Muscle layer of colon (tissue), 2 donors: ENCODE results near the gene TTPAL.

Experiments used
- H3K27ac ChIP-seq: one replicate; pipeline ENCODE4 v1.7.0; 2013; ENCODE audit warnings: low read depth, mild to moderate bottlenecking, low read length, moderate library complexity
- H3K27me3 ChIP-seq, 2 donors: one replicate each; pipeline ENCODE4 v1.7.0; 2013; ENCODE audit warnings: low read length in 2 of 2, mild to moderate bottlenecking in 2 of 2; ENCODE audit not compliant: insufficient read depth in 2 of 2, control insufficient read depth in 1 of 2
- H3K36me3 ChIP-seq: one replicate; pipeline ENCODE4 v1.7.0; 2013; ENCODE audit warnings: mild to moderate bottlenecking, low read length; ENCODE audit not compliant: insufficient read depth
- H3K4me1 ChIP-seq: one replicate; pipeline ENCODE4 v1.7.0; 2013; ENCODE audit warnings: mild to moderate bottlenecking, low read length; ENCODE audit not compliant: insufficient read depth
- H3K4me3 ChIP-seq, 2 donors: one replicate each; pipeline ENCODE4 v1.7.0; 2013; ENCODE audit warnings: low read length in 2 of 2, low read depth in 1 of 2, mild to moderate bottlenecking in 1 of 2, moderate library complexity in 1 of 2
- H3K9ac ChIP-seq: one replicate; pipeline ENCODE4 v1.7.0; 2013; ENCODE audit warnings: low read length
- H3K9me3 ChIP-seq: one replicate; pipeline ENCODE4 v1.7.0; 2013; ENCODE audit warnings: mild to moderate bottlenecking, low read length
- donor health status: abdominal sarcoma.
- donor health status: Adenocarcinoma of cecum.

Gene TTPAL

DNA sequence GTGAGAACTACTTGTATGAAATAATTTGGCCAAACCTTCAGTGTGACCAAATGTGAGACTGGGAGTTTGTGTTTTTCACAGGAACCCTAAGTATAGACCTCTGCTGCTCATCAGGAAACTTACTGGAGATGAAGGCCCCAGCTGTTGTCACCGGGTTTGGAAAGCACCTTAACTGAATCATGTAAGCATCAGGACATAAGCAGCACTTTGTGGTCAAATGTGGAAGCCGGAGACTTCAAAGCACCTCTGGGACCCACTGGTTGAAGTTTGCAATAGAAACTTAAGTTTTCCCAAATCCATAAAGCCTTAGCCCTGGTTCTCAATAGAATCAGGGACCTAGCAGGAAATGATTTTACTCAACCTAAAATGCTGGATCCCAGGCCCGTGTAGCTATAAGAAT, 14.3 kb downstream of the TTPAL start:
- no peak overlapping the region for H3K4me3 ChIP-seq
- no peak overlapping the region for H3K27ac ChIP-seq
- peaks cover 54% of the 10 kb centered on the region for H3K36me3 ChIP-seq
- H3K27me3 ChIP-seq: no peaks in the 10 kb centered on the region
- no peaks in the 10 kb centered on the region for H3K4me1 ChIP-seq
- no peaks in the 10 kb centered on the region for H3K9me3 ChIP-seq
- H3K9ac ChIP-seq: no peak overlapping the region

DNA sequence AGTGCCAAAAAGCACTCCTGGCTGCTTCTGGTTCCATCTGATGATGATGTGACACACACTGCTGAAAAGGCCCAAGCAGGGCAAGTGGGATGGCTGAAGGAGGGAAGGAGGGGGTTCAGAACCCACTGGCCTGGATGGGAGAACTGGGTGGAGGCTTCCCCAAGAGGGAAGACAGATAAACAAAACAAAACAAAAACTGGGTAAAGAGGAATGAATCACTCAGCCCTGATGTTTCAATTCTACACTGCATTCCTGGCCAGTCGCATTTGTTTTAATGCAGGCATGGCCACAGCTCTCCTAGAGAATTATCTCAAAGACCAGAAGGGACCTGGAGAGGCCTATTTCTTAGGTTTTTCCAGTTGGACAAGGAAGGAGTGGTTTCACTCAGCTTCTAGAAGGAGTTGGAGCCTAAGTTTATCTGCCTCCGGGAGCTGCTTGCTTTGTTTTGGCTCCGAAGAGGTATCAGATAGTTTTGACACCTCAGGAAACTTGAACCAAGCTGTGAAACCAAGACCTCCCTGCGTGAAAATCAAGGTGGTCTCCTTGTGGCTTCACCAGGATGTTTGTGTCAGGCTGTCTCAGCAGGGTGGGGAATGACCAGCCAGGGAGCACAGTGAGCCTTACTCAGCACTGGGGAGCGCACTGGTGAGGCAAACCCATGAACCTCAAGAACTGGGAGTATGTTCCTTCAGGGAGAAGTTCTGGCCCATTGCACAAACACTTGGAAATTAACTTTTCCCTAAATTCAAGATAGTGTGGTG, 16.1 kb downstream of the TTPAL start:
- Histone ChIP-seq H3K36me3 (peaks cover 64% of the 10 kb centered on the region), H3K4me3 (no peak overlapping the region), H3K4me1 (no peaks in the 10 kb centered on the region), H3K27me3 (no peaks in the 10 kb centered on the region), H3K27ac (no peak overlapping the region), H3K9ac (no peak overlapping the region), H3K9me3 (no peaks in the 10 kb centered on the region)

DNA sequence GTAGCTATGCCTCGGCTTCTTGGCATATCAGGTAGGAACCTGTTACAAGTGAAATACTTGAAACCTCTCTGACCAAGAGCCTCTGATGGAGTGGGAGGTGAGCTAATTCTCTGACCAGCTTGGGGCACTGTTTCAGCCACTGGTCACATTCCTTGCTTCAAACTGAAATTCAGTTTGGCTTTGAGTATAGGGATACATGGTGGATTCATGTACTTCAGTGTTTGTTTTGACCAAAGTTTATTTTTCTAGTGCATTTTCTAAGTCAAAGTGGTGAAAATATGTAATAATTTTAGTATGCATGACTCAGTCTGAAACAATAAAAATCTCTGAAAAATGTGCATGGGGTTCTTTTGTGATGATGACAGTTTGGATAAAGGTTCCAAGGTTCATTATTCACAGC, 18.6 kb downstream of the TTPAL start:
- H3K27ac ChIP-seq: no peak overlapping the region

DNA sequence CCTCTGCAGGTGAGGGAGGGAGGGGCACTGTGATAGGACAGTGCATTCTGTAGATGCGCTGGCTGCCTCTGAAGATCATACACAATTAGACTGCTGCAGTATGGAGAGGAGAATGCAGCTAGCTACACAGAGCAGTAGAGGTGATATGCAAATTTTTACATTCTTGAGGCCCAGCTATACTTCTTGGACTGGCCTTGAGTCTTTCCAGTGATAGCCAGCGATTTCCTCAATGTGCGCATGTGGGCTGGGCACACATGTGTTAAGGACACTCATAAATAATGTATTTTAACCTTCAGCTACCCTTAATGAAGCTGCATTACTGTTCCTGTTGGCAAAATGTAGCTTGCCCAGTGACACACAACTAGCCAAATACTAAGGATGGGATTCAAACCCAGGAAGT, 19.0 kb downstream of the TTPAL start:
- Histone ChIP-seq H3K27ac (no peak overlapping the region), H3K4me3 (no peak overlapping the region), H3K9me3 (no peaks in the 10 kb centered on the region), H3K9ac (no peak overlapping the region), H3K27me3 (no peaks in the 10 kb centered on the region), H3K4me1 (no peaks in the 10 kb centered on the region), H3K36me3 (peaks cover 73% of the 10 kb centered on the region)

More for the DNA sequence above, 18.6 kb downstream of the TTPAL start:
- H3K4me3 ChIP-seq: no peak overlapping the region
- H3K36me3 ChIP-seq: peaks cover 72% of the 10 kb centered on the region
- H3K4me1 ChIP-seq: no peaks in the 10 kb centered on the region
- H3K27me3 ChIP-seq: no peaks in the 10 kb centered on the region
- H3K9me3 ChIP-seq: no peaks in the 10 kb centered on the region
- no peak overlapping the region for H3K9ac ChIP-seq

DNA sequence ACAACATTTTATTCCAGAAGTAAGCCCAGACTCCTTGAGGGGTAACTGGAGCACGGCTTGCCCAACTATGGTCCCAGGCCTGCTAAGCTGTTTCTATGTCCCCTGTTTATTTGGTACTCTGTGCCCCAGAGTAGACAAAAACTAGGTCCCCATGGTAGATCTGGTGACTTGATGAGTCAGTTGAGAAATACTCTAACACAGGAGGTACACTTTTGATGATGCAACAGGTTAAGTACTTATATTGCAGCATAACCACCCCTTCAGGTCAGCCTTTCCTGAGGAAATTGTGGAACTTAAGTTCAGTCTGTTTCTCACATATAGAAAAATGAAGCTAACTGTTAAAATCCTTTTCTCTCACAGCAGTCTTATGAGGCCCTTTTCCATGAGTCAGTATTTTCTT, 19.6 kb downstream of the TTPAL start:
- H3K4me1 ChIP-seq: no peaks in the 10 kb centered on the region
- H3K4me3 ChIP-seq: no peak overlapping the region
- no peaks in the 10 kb centered on the region for H3K27me3 ChIP-seq
- peaks cover 73% of the 10 kb centered on the region for H3K36me3 ChIP-seq
- no peak overlapping the region for H3K9ac ChIP-seq
- no peak overlapping the region for H3K27ac ChIP-seq
- no peaks in the 10 kb centered on the region for H3K9me3 ChIP-seq

DNA sequence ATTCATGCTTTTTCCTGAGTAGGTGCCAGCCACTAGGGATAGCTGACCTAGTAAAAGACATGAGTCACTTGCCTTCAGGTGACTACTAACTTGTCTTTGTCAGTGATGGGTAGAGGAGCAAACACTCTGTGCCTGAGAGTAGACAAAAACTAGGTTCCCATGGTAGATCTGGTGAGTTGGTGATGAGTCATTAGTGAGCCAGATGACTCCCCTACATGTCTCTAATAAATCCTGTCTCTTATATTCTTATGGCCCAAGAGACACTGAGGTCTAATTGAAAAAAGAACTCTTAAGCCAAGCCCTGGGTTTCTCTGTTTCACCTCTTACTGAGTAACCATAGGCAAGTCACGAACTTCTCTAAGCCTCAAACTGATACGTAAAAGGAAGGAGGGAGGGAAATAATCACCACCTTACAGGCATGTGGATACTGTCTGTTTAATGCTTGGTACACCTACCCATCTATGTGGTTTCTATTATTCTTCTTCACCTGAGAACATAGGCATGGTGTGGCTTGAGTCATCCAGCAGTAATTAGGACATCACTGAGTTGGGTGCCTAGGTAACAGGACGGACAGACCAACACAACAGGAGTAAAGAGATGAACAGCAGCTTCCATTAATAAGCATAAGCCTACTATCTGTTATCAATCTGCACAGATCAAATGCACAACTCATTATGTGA, 20.3 kb downstream of the TTPAL start:
- H3K27ac ChIP-seq: no peak overlapping the region
- H3K4me3 ChIP-seq: no peak overlapping the region
- H3K9me3 ChIP-seq: no peaks in the 10 kb centered on the region
- peaks cover 76% of the 10 kb centered on the region for H3K36me3 ChIP-seq
- no peak overlapping the region for H3K9ac ChIP-seq
- H3K27me3 ChIP-seq: no peaks in the 10 kb centered on the region
- no peaks in the 10 kb centered on the region for H3K4me1 ChIP-seq

DNA sequence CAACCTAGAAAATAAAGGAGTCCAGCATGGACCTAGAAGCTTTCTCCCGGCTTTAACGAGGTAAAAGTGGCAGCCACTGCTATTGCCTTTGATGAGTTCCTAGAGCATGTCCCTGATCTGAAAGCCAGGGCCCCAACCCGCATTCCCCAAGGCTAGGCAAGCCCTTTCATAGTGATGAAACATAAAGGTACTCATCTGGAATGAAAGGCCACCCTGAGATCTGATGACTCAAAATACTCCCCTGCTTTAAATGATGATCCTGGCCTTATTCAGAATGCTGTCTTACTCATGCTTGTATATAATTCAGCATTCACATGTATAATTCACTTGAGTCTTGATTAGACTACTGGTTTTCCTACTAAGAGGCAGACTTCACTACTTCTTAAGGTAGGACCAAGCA, 21.3 kb downstream of the TTPAL start:
- H3K27ac ChIP-seq: no peak overlapping the region
- H3K36me3 ChIP-seq: peaks cover 78% of the 10 kb centered on the region

DNA sequence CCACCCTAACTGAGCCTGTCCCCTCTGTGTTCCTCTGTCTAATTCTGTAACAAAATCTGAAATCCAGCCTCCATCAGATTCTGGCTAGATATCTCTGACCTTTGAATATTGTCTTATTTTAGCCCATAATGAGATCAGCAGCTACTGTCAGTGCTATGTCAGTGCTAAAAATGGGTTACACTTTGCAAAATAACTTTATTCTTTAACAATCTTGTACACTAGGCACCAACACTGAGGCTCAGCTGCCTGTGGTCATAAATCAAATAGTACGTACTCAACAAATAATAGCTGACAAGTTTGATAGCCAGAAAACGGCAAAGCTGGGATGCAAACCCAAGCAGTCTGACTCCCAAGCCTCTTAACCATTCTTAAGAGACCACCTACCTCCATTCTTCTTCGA, 22.1 kb downstream of the TTPAL start:
- Histone ChIP-seq H3K9me3 (no peaks in the 10 kb centered on the region), H3K27ac (no peak overlapping the region), H3K27me3 (no peaks in the 10 kb centered on the region), H3K4me1 (no peaks in the 10 kb centered on the region), H3K36me3 (peaks cover 84% of the 10 kb centered on the region), H3K4me3 (no peak overlapping the region), H3K9ac (no peak overlapping the region)

More for the DNA sequence above, 21.3 kb downstream of the TTPAL start:
- Histone ChIP-seq H3K4me1 (no peaks in the 10 kb centered on the region), H3K9ac (no peak overlapping the region), H3K4me3 (no peak overlapping the region), H3K27me3 (no peaks in the 10 kb centered on the region), H3K9me3 (no peaks in the 10 kb centered on the region)

DNA sequence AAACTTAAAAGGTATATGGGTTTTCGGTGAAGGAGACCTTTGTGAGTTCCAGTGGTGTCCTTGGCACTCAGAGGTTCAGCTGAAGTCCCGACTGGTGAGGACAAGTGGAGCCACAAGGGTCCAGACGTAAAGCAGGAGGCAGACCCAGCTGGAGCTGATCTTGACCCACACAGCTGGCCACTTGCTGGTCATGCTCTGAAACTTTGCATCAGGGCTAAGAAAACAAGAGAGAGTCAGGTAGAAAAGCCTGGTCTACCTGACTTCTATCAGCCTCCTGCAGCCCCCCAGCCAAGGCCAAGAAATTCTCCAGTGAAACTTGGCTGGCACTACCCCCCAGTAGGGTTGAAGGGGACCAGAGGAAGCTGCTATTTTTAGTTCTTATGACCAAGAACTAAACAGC, 24.5 kb downstream of the TTPAL start:
- Histone ChIP-seq H3K36me3 (peaks cover 89% of the 10 kb centered on the region), H3K9me3 (no peaks in the 10 kb centered on the region), H3K9ac (no peak overlapping the region), H3K4me3 (no peak overlapping the region), H3K27ac (no peak overlapping the region), H3K4me1 (no peaks in the 10 kb centered on the region), H3K27me3 (no peaks in the 10 kb centered on the region)

DNA sequence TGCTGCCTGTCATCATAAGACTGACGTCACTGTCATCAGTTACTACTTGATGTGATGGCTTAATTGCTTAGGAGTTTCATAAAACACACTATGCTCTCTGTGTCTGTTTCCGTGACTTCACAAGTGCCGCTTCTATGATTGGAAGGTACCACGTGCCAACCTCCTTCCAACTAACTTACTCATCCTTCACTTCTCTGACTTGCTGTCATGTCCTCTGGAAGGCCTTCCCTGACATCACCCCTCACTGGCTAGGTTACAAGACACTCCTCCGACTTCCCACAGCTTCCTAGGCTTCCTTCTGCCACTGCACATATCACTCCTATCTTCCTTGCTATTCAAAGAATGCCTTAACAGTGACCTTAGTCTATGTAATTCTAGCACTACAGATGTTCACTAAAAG, 25.8 kb downstream of the TTPAL start:
- Histone ChIP-seq H3K27ac (no peak overlapping the region), H3K27me3 (no peaks in the 10 kb centered on the region), H3K36me3 (peaks cover 83% of the 10 kb centered on the region)

DNA sequence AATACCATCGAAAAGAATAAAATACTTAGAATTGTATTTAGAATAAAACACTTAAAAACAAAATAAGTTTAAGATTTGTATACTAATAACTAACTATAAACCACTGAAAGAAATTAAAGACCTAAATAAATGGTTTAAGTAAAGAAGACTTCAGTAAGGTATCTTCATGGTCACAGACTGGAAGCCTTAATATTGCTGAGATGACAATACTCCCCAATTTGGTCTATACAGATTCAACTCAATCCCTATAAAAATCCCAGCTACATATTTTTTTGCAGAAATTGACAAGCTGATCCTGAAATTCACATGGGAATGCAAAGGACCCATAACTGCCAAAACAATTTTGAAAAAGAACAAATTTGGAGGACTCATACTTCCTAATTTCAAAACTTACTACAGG, 27.3 kb downstream of the TTPAL start:
- no peaks in the 10 kb centered on the region for H3K4me1 ChIP-seq
- H3K27ac ChIP-seq: no peak overlapping the region
- H3K9me3 ChIP-seq: no peaks in the 10 kb centered on the region
- peaks cover 85% of the 10 kb centered on the region for H3K36me3 ChIP-seq
- no peak overlapping the region for H3K9ac ChIP-seq
- no peaks in the 10 kb centered on the region for H3K27me3 ChIP-seq
- H3K4me3 ChIP-seq: no peak overlapping the region

More for the DNA sequence above, 25.8 kb downstream of the TTPAL start:
- H3K9me3 ChIP-seq: no peaks in the 10 kb centered on the region
- H3K9ac ChIP-seq: no peak overlapping the region
- H3K4me1 ChIP-seq: no peaks in the 10 kb centered on the region
- no peak overlapping the region for H3K4me3 ChIP-seq
